Measurements from ENCODE around the gene ADAMTS9. TPM values are rescaled to one million over a fixed set of nuclear protein-coding genes. Genes with fewer than 3 reads are reported as not detected.

The ADAMTS9 gene
- total RNA-seq, 2 donors from 2014 or later: 30.0 to 31.0 TPM

DNA sequence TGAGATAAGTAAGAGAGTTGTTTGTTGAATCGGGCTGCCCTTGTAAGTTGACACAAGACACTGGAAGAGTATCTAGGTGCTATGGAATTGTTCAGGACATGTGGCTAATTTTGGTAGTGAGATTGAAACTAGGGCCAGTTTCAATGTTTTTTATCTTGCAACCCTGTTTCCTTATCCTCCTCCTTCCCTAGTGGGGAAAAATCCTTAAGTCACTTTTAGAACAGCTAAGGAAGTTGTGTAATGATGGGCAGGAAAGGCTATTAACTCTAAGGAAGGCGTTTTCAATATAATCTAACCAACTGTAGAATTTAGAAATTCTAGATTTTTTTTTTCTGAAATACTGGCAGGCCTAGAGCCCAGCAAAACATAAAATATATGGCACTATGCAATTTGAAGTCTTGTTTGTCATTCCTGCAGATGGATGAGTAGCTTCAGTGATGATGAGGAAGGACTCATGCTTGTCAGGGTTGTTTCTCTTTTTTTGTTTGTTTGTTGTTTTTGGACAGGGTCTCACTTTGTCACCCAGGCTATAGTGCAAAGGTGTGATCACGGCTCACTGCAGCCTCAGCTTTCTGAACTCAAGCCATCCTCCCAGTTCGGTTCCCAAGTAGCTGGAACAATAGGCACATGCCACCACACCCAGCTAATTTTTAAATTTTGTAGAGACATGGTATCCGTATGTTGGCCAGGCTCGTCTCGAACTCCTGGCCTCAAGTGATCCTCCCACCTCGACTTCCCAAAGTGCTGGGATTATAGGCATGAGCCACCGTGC lies 27.6 kb upstream of the ADAMTS9 start:
- no peak for DNase-seq (ENCODE audit: low spot score)
- Histone ChIP-seq H3K27me3 (replicated peaks; ENCODE audit: insufficient read depth) (no peaks in the 10 kb centered on the region), H3K4me1 (replicated peaks) (no peaks in the 10 kb centered on the region), H3K9me3 (no peaks in the 10 kb centered on the region), H3K4me3 (no peak overlapping the region), H3K36me3 (no peaks in the 10 kb centered on the region), H3K27ac (no peak overlapping the region)
- intact Hi-C loops (cut with DNase I): no loop called here
- TF ChIP-seq, protein P1, sequence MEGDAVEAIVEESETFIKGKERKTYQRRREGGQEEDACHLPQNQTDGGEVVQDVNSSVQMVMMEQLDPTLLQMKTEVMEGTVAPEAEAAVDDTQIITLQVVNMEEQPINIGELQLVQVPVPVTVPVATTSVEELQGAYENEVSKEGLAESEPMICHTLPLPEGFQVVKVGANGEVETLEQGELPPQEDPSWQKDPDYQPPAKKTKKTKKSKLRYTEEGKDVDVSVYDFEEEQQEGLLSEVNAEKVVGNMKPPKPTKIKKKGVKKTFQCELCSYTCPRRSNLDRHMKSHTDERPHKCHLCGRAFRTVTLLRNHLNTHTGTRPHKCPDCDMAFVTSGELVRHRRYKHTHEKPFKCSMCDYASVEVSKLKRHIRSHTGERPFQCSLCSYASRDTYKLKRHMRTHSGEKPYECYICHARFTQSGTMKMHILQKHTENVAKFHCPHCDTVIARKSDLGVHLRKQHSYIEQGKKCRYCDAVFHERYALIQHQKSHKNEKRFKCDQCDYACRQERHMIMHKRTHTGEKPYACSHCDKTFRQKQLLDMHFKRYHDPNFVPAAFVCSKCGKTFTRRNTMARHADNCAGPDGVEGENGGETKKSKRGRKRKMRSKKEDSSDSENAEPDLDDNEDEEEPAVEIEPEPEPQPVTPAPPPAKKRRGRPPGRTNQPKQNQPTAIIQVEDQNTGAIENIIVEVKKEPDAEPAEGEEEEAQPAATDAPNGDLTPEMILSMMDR (IDR thresholded peaks at IDR 0.05): no peak
- TF ChIP-seq POLR2A (IDR thresholded peaks at IDR 0.05) (no peak), POLR2AphosphoS5 (IDR thresholded peaks at IDR 0.05) (no peak)
- WGBS: 88% methylated on average over 9 of the region's 9 CpGs

DNA sequence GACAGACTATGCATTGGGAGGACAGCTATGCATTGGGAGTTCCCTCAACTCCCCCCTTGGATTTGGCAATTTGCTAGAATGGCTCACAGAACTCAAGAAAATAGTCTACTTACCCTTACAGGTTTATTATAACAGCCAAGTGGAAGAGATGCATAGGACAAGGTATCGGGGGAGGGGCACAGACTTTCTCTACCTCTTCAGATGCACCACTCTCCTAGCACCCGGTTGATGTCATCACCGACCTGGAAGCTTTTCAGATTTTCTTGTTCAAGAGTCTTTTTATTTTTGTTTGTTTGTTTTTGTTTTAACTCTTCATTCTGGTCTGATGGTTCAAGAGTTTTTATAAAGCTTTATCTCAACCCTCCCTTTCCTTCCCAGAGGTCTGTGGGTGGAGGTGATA lies 20.7 kb upstream of the ADAMTS9 start:
- Histone ChIP-seq H3K4me3 (no peak overlapping the region), H3K9me3 (no peaks in the 10 kb centered on the region), H3K4me1 (replicated peaks) (no peaks in the 10 kb centered on the region), H3K36me3 (no peaks in the 10 kb centered on the region), H3K27me3 (replicated peaks; ENCODE audit: insufficient read depth) (no peaks in the 10 kb centered on the region), H3K27ac (no peak overlapping the region)
- 79% methylated on average over 3 of the region's 3 CpGs for WGBS
- intact Hi-C loops (cut with DNase I): no loop called here
- TF ChIP-seq POLR2AphosphoS5 (IDR thresholded peaks at IDR 0.05) (no peak), POLR2A (IDR thresholded peaks at IDR 0.05) (no peak)
- TF ChIP-seq, protein P1 (IDR thresholded peaks at IDR 0.05): no peak
- no peak for DNase-seq (ENCODE audit: low spot score)

DNA sequence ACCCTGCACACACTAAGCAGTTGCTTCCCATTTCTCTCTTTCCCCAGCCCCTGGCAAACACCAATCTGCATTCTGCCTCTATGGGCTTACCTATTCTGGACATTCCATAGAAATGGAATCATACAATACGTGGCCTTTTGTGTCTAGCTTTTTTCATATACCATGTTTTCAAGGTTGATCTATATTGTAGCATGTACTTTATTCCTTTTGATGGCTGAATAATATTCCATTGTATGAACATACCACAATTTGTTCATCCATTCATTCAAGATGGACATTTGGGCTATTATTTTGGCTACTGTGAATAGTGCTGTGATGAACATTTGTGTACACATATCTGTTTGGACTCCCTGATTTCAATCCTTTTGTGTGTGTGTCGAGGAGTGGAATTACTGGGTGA lies 18.1 kb upstream of the ADAMTS9 start:
- intact Hi-C loops (cut with DNase I): no loop called here
- TF ChIP-seq, protein P1 (IDR thresholded peaks at IDR 0.05): no peak
- TF ChIP-seq POLR2AphosphoS5 (IDR thresholded peaks at IDR 0.05): no peak
- no peak for TF ChIP-seq POLR2A (IDR thresholded peaks at IDR 0.05)
- no peaks in the 10 kb centered on the region for H3K36me3 ChIP-seq
- H3K27me3 ChIP-seq (replicated peaks; ENCODE audit: insufficient read depth): no peaks in the 10 kb centered on the region
- H3K27ac ChIP-seq: no peak overlapping the region
- no peaks in the 10 kb centered on the region for H3K9me3 ChIP-seq
- H3K4me1 ChIP-seq (replicated peaks): no peaks in the 10 kb centered on the region
- no peak overlapping the region for H3K4me3 ChIP-seq
- no peak for DNase-seq (ENCODE audit: low spot score)
- WGBS: 92% methylated on average over 2 of the region's 2 CpGs

DNA sequence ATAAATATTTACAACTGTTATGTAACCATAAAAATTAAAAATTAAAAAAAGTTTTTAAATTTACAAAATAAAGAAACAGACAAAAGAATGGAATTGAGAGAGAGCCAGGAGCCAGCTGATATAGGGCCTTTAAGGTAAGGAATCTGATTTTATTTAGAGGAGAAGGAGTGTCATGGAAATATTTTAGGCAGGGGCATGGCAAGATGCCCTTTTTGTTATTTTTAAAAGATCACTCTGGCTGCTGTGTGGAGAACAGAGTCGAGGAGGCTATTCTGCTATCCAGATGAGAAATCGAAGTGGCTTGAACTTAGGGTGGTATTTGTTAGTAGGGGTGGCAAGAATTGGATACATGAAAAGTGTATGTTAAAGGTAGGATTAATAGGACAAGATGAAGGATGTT lies 9.1 kb upstream of the ADAMTS9 start:
- Histone ChIP-seq H3K4me1 (replicated peaks) (no peaks in the 10 kb centered on the region), H3K4me3 (no peak overlapping the region), H3K36me3 (no peaks in the 10 kb centered on the region), H3K27ac (no peak overlapping the region), H3K27me3 (replicated peaks; ENCODE audit: insufficient read depth) (no peaks in the 10 kb centered on the region), H3K9me3 (no peaks in the 10 kb centered on the region)
- no peak for DNase-seq (ENCODE audit: low spot score)
- intact Hi-C loops (cut with DNase I): no loop called here
- 76% methylated on average over 2 of the region's 2 CpGs for WGBS
- TF ChIP-seq POLR2A (IDR thresholded peaks at IDR 0.05): no peak
- TF ChIP-seq, protein P1 (IDR thresholded peaks at IDR 0.05): no peak
- no peak for TF ChIP-seq POLR2AphosphoS5 (IDR thresholded peaks at IDR 0.05)

DNA sequence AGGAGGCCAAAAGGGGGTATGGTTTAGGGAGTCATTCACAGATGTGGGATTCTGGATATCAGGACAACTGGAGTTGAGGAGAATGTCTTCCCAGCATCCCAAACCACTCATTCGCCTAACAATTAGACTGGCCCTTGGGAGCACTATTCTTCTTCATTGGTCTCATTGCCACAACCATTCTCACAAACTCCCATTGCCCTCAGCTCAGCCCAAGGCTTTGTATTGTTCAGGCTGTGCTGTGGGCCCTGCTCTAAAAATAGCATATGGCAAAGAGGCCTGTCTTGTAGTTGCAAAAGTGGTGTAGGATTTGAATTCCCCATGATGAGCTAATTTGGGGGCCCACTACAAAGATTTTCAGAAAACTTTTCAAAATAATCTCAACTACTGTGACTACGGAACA lies 6.3 kb upstream of the ADAMTS9 start:
- H3K27ac ChIP-seq: no peak overlapping the region
- TF ChIP-seq, protein P1 (IDR thresholded peaks at IDR 0.05): no peak
- no peak for TF ChIP-seq POLR2AphosphoS5 (IDR thresholded peaks at IDR 0.05)
- no peak for TF ChIP-seq POLR2A (IDR thresholded peaks at IDR 0.05)
- no peaks in the 10 kb centered on the region for H3K4me1 ChIP-seq (replicated peaks)
- no peaks in the 10 kb centered on the region for H3K27me3 ChIP-seq (replicated peaks; ENCODE audit: insufficient read depth)
- H3K4me3 ChIP-seq: no peak overlapping the region
- WGBS: 99% methylated on average over 2 of the region's 2 CpGs
- intact Hi-C loops (cut with DNase I): no loop called here
- no peaks in the 10 kb centered on the region for H3K36me3 ChIP-seq
- no peak for DNase-seq (ENCODE audit: low spot score)
- H3K9me3 ChIP-seq: no peaks in the 10 kb centered on the region

All from prostate gland (tissue), 2 donors.